Measurements from ENCODE around the gene XRCC3. TPM values are rescaled to one million over a fixed set of nuclear protein-coding genes. Genes with fewer than 3 reads are reported as not detected.

The XRCC3 gene
- total and polyA plus RNA-seq, 10 of the 15 experiments (the other 5 are each of a cell fraction or from before 2014, with no cell fraction given): 0.37 to 52.0 (median 26.8) TPM

GRCh38 chr14:103738166-103738565 lies 22.9 kb upstream of the XRCC3 start (continued):
- TF ChIP-seq ETV6 (conservative IDR thresholded peaks at IDR 0.05 in 1 of 2, IDR thresholded peaks at IDR 0.05 in 1 of 2; ENCODE audit: borderline replicate concordance in 1 of 2, low read depth in 1 of 2) (no peak), CEBPB (IDR thresholded peaks at IDR 0.05; ENCODE audit: borderline replicate concordance in 1 of 2, low read depth in 2 of 2, low read length in 2 of 2) (no peak)

- ATAC-seq (no peak), DNase-seq (ENCODE audit: low read depth, low spot score) (no peak), FAIRE-seq (no peak)
- ChIA-PET CTCF (no interaction called here), POLR2A (no interaction called here), SMC1A (ENCODE audit: uncharacterized antibody, unreplicated experiment) (no interaction called here), RAD21 (ENCODE audit: unreplicated experiment) (no interaction called here)
- Histone ChIP-seq H4K20me1 (ENCODE audit: control insufficient read depth, insufficient read depth) (no peaks in the 10 kb centered on the region), H3K9me3 (replicated peaks; ENCODE audit: control insufficient read depth, insufficient read depth, low read length) (no peaks in the 10 kb centered on the region), H3K27ac (ENCODE audit: control insufficient read depth, insufficient read depth) (no peak overlapping the region), H3K4me2 (ENCODE audit: control insufficient read depth, insufficient read depth) (no peak overlapping the region), H3K36me3 (ENCODE audit: control insufficient read depth in 2 of 2, insufficient read depth in 2 of 2, low read length in 1 of 2) (peaks cover 2 to 3% of the 10 kb centered on the region in 2 experiments; a peak in 3 of 4 replicates), H2AFZ (ENCODE audit: control insufficient read depth, low read depth, low read length) (no peak overlapping the region), H3K27me3 (replicated peaks in 1 of 2; ENCODE audit: control insufficient read depth in 2 of 2, insufficient read depth in 2 of 2, low read length in 1 of 2) (no peaks in the 10 kb centered on the region), H3K79me2 (ENCODE audit: control insufficient read depth, insufficient read depth, low read length) (no peaks in the 10 kb centered on the region), H3K9ac (ENCODE audit: control insufficient read depth, insufficient read depth, low read length) (no peak overlapping the region), H3K4me1 (ENCODE audit: control insufficient read depth, insufficient read depth, low read length) (no peaks in the 10 kb centered on the region), H3K4me3 (no peak overlapping the region)
- no TSS peak for BruUV-seq (replicated peaks)
- in situ Hi-C loops (cut with MboI) (no loop called here), intact Hi-C loops (cut with micrococcal nuclease; ENCODE audit: unreplicated experiment) (no loop called here)
- WGBS (ENCODE audit: insufficient coverage, insufficient replicate concordance, low lambda C conversion rate, missing lambda C conversion rate): 92% methylated on average over 16 of the region's 16 CpGs
- no peak for TF ChIP-seq PBX3 (IDR thresholded peaks at IDR 0.05; ENCODE audit: insufficient replicate concordance, low read depth, low read length)
- no peak for TF ChIP-seq MEF2B (IDR thresholded peaks at IDR 0.05; ENCODE audit: partially characterized antibody, poor library complexity, severe bottlenecking)
- no peak for TF ChIP-seq PKNOX1 (IDR thresholded peaks at IDR 0.05)
- TF ChIP-seq ATF7 (IDR thresholded peaks at IDR 0.05; ENCODE audit: low read depth): no peak
- no peak for TF ChIP-seq SIN3A (IDR thresholded peaks at IDR 0.05; ENCODE audit: low read depth, low read length)
- TF ChIP-seq ZSCAN29 (IDR thresholded peaks at IDR 0.05): no peak
- no peak for TF ChIP-seq FOXM1 (IDR thresholded peaks at IDR 0.05; ENCODE audit: low read depth, low read length)
- no peak for TF ChIP-seq NFYA (IDR thresholded peaks at IDR 0.05; ENCODE audit: borderline replicate concordance, low read depth, low read length)
- TF ChIP-seq E2F8 (IDR thresholded peaks at IDR 0.05; ENCODE audit: low read depth, partially characterized antibody): no peak
- TF ChIP-seq EP300 (IDR thresholded peaks at IDR 0.05; ENCODE audit: borderline replicate concordance in 1 of 2, control insufficient read depth in 1 of 2, low read depth in 2 of 2, low read length in 2 of 2): no peak
- TF ChIP-seq SP1 (IDR thresholded peaks at IDR 0.05; ENCODE audit: low read depth, low read length): no peak
- no peak for TF ChIP-seq YBX1 (IDR thresholded peaks at IDR 0.05)
- TF ChIP-seq TCF3 (IDR thresholded peaks at IDR 0.05; ENCODE audit: borderline replicate concordance, insufficient read depth, low read depth, low read length): no peak
- TF ChIP-seq JUND (IDR thresholded peaks at IDR 0.05; ENCODE audit: low read depth, low read length): no peak
- no peak for TF ChIP-seq STAT3 (IDR thresholded peaks at IDR 0.05; ENCODE audit: low read depth, low read length)
Observed at GRCh38 chr14:103737432-103738045, 22.3 kb upstream of the XRCC3 start.
